Measurements from ENCODE around the gene IGF1R. TPM values are rescaled to one million over a fixed set of nuclear protein-coding genes. Genes with fewer than 3 reads are reported as not detected.

The IGF1R gene
- total and polyA plus RNA-seq, 2 of the 13 experiments (the other 11 are each of a cell fraction or from before 2014, with no cell fraction given), result 15.9 to 18.4 TPM

DNA sequence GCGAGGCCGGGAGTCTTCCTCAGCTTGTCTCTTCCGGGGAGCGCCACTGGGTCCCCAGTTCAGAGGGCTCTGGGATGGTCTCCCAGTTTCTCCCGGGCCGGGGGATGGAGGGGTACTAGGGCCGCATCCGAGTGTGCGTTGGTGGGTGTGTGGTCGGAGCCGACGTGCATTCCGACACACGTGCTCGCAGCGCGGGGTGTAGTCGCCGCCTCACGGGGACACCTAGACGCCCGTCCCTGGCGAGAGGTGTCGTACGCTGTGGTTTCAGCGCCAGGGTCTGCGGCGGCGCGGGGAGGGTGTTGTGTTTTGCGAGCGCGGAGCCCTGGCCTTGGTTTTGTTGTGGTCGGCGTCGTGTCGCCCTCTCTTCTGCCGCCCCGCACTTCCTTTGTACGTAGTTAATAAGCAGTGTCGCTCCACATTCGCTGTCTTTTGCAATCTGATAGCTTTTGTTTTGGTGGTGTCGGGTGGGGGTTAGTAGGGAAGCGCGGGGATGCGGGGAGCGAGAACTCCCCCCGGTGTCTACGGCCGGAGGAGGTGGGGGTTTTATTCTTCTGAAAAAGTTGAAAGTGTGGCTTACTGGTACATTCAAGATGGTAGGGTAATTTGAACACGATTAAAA lies 2.2 kb downstream of the IGF1R start (continued):
- TF ChIP-seq, protein P1, sequence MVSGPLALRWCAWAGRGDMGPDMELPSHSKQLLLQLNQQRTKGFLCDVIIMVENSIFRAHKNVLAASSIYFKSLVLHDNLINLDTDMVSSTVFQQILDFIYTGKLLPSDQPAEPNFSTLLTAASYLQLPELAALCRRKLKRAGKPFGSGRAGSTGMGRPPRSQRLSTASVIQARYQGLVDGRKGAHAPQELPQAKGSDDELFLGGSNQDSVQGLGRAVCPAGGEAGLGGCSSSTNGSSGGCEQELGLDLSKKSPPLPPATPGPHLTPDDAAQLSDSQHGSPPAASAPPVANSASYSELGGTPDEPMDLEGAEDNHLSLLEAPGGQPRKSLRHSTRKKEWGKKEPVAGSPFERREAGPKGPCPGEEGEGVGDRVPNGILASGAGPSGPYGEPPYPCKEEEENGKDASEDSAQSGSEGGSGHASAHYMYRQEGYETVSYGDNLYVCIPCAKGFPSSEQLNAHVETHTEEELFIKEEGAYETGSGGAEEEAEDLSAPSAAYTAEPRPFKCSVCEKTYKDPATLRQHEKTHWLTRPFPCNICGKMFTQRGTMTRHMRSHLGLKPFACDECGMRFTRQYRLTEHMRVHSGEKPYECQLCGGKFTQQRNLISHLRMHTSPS (CRISPR knock-in tag; IDR thresholded peaks at IDR 0.05; ENCODE audit: low read depth), result no peak
- TF ChIP-seq CENPT (CRISPR knock-in tag; IDR thresholded peaks at IDR 0.05; ENCODE audit: low read depth) (0 out of 2 replicates have a peak, but pooled peaks have one; percentile 50), CREM (IDR thresholded peaks at IDR 0.05) (no peak), CREM (CRISPR knock-in tag; IDR thresholded peaks at IDR 0.05) (no peak), ZFP82 (CRISPR knock-in tag; IDR thresholded peaks at IDR 0.05; ENCODE audit: borderline replicate concordance) (no peak), MXI1 (IDR thresholded peaks at IDR 0.05; ENCODE audit: borderline replicate concordance, low read depth, low read length) (peak; percentile 29; the same call in 1 of the 3 replicates), CEBPG (CRISPR knock-in tag; IDR thresholded peaks at IDR 0.05) (no peak), EP300 (IDR thresholded peaks at IDR 0.05; ENCODE audit: low read depth in 2 of 2, low read length in 2 of 2) (no peak), EP300 (CRISPR knock-in tag; IDR thresholded peaks at IDR 0.05; ENCODE audit: borderline replicate concordance) (peak; percentile 26; the same call in 1 of the 2 replicates), SSRP1 (CRISPR knock-in tag; IDR thresholded peaks at IDR 0.05) (no peak), MIER3 (CRISPR knock-in tag; IDR thresholded peaks at IDR 0.05; ENCODE audit: borderline replicate concordance) (no peak; the same call in 1 of the 2 replicates)
- TF ChIP-seq, protein P2, sequence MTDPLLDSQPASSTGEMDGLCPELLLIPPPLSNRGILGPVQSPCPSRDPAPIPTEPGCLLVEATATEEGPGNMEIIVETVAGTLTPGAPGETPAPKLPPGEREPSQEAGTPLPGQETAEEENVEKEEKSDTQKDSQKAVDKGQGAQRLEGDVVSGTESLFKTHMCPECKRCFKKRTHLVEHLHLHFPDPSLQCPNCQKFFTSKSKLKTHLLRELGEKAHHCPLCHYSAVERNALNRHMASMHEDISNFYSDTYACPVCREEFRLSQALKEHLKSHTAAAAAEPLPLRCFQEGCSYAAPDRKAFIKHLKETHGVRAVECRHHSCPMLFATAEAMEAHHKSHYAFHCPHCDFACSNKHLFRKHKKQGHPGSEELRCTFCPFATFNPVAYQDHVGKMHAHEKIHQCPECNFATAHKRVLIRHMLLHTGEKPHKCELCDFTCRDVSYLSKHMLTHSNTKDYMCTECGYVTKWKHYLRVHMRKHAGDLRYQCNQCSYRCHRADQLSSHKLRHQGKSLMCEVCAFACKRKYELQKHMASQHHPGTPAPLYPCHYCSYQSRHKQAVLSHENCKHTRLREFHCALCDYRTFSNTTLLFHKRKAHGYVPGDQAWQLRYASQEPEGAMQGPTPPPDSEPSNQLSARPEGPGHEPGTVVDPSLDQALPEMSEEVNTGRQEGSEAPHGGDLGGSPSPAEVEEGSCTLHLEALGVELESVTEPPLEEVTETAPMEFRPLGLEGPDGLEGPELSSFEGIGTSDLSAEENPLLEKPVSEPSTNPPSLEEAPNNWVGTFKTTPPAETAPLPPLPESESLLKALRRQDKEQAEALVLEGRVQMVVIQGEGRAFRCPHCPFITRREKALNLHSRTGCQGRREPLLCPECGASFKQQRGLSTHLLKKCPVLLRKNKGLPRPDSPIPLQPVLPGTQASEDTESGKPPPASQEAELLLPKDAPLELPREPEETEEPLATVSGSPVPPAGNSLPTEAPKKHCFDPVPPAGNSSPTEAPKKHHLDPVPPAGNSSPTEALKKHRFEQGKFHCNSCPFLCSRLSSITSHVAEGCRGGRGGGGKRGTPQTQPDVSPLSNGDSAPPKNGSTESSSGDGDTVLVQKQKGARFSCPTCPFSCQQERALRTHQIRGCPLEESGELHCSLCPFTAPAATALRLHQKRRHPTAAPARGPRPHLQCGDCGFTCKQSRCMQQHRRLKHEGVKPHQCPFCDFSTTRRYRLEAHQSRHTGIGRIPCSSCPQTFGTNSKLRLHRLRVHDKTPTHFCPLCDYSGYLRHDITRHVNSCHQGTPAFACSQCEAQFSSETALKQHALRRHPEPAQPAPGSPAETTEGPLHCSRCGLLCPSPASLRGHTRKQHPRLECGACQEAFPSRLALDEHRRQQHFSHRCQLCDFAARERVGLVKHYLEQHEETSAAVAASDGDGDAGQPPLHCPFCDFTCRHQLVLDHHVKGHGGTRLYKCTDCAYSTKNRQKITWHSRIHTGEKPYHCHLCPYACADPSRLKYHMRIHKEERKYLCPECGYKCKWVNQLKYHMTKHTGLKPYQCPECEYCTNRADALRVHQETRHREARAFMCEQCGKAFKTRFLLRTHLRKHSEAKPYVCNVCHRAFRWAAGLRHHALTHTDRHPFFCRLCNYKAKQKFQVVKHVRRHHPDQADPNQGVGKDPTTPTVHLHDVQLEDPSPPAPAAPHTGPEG (CRISPR knock-in tag; IDR thresholded peaks at IDR 0.05), result 0 out of 2 replicates have a peak, but pooled peaks have one; percentile 11
- TF ChIP-seq, protein P3, sequence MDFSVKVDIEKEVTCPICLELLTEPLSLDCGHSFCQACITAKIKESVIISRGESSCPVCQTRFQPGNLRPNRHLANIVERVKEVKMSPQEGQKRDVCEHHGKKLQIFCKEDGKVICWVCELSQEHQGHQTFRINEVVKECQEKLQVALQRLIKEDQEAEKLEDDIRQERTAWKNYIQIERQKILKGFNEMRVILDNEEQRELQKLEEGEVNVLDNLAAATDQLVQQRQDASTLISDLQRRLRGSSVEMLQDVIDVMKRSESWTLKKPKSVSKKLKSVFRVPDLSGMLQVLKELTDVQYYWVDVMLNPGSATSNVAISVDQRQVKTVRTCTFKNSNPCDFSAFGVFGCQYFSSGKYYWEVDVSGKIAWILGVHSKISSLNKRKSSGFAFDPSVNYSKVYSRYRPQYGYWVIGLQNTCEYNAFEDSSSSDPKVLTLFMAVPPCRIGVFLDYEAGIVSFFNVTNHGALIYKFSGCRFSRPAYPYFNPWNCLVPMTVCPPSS (IDR thresholded peaks at IDR 0.05), result no peak
- TF ChIP-seq, protein P4, sequence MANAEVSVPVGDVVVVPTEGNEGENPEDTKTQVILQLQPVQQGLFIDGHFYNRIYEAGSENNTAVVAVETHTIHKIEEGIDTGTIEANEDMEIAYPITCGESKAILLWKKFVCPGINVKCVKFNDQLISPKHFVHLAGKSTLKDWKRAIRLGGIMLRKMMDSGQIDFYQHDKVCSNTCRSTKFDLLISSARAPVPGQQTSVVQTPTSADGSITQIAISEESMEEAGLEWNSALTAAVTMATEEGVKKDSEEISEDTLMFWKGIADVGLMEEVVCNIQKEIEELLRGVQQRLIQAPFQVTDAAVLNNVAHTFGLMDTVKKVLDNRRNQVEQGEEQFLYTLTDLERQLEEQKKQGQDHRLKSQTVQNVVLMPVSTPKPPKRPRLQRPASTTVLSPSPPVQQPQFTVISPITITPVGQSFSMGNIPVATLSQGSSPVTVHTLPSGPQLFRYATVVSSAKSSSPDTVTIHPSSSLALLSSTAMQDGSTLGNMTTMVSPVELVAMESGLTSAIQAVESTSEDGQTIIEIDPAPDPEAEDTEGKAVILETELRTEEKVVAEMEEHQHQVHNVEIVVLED (CRISPR knock-in tag; IDR thresholded peaks at IDR 0.05; ENCODE audit: borderline replicate concordance), result no peak
- TF ChIP-seq, protein P5, sequence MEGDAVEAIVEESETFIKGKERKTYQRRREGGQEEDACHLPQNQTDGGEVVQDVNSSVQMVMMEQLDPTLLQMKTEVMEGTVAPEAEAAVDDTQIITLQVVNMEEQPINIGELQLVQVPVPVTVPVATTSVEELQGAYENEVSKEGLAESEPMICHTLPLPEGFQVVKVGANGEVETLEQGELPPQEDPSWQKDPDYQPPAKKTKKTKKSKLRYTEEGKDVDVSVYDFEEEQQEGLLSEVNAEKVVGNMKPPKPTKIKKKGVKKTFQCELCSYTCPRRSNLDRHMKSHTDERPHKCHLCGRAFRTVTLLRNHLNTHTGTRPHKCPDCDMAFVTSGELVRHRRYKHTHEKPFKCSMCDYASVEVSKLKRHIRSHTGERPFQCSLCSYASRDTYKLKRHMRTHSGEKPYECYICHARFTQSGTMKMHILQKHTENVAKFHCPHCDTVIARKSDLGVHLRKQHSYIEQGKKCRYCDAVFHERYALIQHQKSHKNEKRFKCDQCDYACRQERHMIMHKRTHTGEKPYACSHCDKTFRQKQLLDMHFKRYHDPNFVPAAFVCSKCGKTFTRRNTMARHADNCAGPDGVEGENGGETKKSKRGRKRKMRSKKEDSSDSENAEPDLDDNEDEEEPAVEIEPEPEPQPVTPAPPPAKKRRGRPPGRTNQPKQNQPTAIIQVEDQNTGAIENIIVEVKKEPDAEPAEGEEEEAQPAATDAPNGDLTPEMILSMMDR (CRISPR knock-in tag; IDR thresholded peaks at IDR 0.05), result peak; percentile 22; the same call in 1 of the 2 replicates
